ENCODE results near the gene LPCAT2.

DNA sequence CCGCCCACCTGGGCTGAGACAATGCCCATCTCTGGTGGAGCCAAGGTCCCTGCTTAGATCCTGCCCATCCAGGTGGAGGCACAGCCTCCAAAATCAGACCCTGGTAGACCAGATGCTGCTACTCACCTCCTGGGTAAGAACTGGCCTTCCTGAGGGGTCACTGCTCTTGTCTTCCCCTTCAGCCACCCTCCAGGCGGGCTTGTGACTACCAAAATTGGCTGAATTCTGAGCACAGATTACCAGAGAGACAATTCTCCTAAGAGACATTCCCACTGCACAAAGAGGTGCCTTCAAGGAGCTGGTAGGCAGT is 19.0 kb upstream of the LPCAT2 start:
- TF ChIP-seq, protein P1, sequence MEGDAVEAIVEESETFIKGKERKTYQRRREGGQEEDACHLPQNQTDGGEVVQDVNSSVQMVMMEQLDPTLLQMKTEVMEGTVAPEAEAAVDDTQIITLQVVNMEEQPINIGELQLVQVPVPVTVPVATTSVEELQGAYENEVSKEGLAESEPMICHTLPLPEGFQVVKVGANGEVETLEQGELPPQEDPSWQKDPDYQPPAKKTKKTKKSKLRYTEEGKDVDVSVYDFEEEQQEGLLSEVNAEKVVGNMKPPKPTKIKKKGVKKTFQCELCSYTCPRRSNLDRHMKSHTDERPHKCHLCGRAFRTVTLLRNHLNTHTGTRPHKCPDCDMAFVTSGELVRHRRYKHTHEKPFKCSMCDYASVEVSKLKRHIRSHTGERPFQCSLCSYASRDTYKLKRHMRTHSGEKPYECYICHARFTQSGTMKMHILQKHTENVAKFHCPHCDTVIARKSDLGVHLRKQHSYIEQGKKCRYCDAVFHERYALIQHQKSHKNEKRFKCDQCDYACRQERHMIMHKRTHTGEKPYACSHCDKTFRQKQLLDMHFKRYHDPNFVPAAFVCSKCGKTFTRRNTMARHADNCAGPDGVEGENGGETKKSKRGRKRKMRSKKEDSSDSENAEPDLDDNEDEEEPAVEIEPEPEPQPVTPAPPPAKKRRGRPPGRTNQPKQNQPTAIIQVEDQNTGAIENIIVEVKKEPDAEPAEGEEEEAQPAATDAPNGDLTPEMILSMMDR (conservative IDR thresholded peaks at IDR 0.05; ENCODE audit: low read length) = no peak
- no peak for TF ChIP-seq EZH2phosphoT487 (IDR thresholded peaks at IDR 0.05; ENCODE audit: borderline replicate concordance, low read depth, low read length)

Measured in OCI-LY7 (cell line).